LoVo (cell line): ENCODE measurements around the gene ZNF776.
"Not testable (repeated sequence)": the region's sequence is repeated elsewhere in the genome, so short reads cannot be mapped to it uniquely, and the experiment has no call there.

ENCODE experiments used
- DNase-seq: peaks from one replicate; pipeline ENCODE4 v3.0.0-alpha.2; 2016; ENCODE audit warnings: low spot score

The ZNF776 gene

GRCh38 chr19:57778336-57778735, 31.7 kb downstream of the ZNF776 start:
- DNase-seq, result no peak

- no peak for DNase-seq
Measured at GRCh38 chr19:57779220-57779845, 32.7 kb downstream of the ZNF776 start.

- no peak for DNase-seq
Measured at GRCh38 chr19:57786286-57786685, 39.7 kb downstream of the ZNF776 start.

- no peak for DNase-seq
Measured at GRCh38 chr19:57786906-57787305, 40.3 kb downstream of the ZNF776 start.

- DNase-seq, result no peak
Measured at GRCh38 chr19:57788114-57788692, 41.6 kb downstream of the ZNF776 start.

GRCh38 chr19:57789288-57789687, 42.7 kb downstream of the ZNF776 start:
- no peak for DNase-seq

- not testable (repeated sequence) for DNase-seq
Measured at GRCh38 chr19:57796580-57796979, 50.0 kb downstream of the ZNF776 start.

GRCh38 chr19:57800696-57801095, 54.1 kb downstream of the ZNF776 start:
- no peak for DNase-seq

GRCh38 chr19:57802269-57802668, 55.7 kb downstream of the ZNF776 start:
- DNase-seq, result no peak

- DNase-seq, result no peak
Measured at GRCh38 chr19:57803265-57803593, 56.6 kb downstream of the ZNF776 start.

- DNase-seq, result peak; percentile 44
Measured at GRCh38 chr19:57803594-57804325, 57.1 kb downstream of the ZNF776 start.

GRCh38 chr19:57807541-57807940, 60.9 kb downstream of the ZNF776 start:
- DNase-seq, result no peak
